ENCODE data around the gene TBC1D22A.
A peak's percentile ranks its signal among the peaks of the same experiment; 100 is the strongest.

TBC1D22A gene

GRCh38 chr22:47019012-47019790 lies 256.8 kb downstream of the TBC1D22A start:
- no peak for DNase-seq

- DNase-seq: peak; percentile 56
Observed at GRCh38 chr22:47020166-47020565, 257.7 kb downstream of the TBC1D22A start.

GRCh38 chr22:47021371-47022074 lies 259.1 kb downstream of the TBC1D22A start:
- no peak for DNase-seq

GRCh38 chr22:47022075-47022473 lies 259.6 kb downstream of the TBC1D22A start:
- DNase-seq: no peak

- DNase-seq: no peak
Observed at GRCh38 chr22:47022475-47022874, 260.0 kb downstream of the TBC1D22A start.

- no peak for DNase-seq
Observed at GRCh38 chr22:47023871-47024270, 261.4 kb downstream of the TBC1D22A start.

- no peak for DNase-seq
Observed at GRCh38 chr22:47027766-47028165, 265.3 kb downstream of the TBC1D22A start.

- DNase-seq: no peak
Observed at GRCh38 chr22:47029244-47030074, 267.0 kb downstream of the TBC1D22A start.

DNA sequence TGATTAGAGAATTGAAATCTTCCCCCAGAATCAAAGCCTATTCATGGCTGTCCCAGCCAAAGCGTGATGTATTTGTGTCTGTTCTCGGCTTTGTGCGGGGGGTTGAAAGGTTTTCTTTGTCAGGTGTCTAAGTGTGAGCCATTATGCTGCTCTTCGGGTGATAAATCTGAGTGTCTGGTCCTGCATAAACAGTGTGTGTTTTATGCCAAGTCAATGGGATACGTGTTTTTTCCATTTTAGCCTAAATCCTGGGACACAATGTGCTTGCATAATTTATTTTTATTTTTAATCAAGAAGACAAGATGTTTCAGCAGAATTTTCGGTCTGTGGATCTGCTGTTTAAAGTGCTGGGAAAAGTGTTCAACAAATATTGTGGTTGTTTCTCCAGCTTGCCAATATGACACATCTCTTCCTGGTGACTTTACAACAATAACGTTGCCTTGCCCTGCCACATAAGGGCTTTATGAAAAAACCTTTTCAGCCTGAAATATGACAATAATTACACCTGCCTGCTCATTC lies 267.8 kb downstream of the TBC1D22A start:
- DNase-seq: no peak

DNA sequence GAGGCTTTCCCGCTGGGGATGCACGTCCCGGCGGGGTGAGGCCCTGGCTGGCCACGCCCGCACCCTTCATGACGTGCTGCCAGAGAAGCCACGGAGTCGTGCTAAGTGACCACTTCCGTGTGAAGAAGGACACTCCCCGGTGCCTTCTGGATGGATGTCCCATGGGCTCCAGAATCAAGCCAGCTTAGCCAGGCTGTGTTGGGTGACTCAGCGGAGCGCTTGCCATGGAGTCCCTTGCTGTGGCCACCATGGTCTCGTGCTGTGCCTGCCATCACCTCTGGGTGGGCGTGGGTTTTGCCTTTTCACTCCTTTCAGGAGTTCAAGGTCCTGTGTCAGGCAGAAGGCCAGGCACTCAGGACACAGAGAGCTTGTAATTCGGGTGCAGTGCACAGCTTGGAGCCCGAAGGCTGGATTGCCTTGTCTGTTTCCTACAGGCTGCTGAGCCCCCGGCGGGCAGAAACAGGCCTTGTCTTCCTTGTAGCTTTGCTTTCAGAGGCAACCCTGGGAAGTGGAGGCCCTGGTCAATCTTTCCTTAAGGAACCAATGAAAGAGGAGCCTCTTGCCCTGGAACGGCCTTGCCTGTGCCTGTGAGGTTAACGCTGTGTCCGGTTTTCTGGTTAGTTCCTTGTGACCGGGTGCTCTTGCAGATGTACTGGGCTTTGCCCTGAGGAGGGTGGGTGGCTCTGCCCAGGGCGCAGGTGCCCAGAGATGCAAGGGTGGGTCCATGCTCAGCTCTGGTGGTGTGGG lies 268.6 kb downstream of the TBC1D22A start:
- DNase-seq: peak; percentile 24

- DNase-seq: no peak
Observed at GRCh38 chr22:47031628-47031915, 269.1 kb downstream of the TBC1D22A start.

DNA sequence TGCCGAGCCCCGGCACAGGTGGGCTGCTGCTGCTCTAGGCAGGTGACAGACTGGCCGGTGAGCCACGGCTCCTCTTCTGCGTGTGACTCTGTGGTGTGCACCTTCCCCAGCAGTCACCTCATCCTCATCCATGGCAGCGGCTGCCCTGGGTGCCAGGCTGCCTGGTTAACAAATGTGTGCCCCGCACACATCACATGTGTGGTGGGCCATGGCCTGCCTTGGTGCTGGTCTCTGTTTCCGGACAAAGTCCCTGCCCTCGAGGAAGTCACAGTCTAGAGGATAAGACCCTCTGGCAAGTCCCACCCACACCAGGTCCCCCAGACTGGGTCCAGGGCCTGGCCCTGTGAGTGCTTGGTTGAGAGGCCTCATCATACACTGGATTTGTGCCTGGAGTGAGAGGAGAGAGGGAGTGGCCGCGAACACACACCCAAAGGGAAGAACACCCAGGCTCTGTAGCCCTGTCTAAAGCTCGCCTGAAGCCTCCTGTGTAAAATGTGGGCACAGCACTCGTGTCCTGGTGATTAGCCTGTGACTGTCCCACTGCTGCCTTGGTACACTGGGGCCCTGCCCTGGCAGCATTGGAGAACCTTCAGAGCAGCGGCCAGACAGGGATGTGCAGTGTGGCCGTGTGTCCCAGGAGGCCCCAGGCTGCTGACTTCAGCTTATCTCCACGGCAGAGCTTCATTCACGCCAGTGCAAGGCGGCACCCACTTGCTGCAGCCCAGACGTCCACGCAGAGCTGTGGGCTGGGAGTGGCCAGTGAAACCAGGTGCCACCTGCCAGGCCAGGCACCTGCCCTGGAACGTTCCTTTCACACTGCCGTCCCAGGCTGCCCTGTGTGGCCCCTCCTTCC lies 269.9 kb downstream of the TBC1D22A start:
- DNase-seq: no peak

GRCh38 chr22:47032956-47033647 lies 270.7 kb downstream of the TBC1D22A start:
- no peak for DNase-seq

DNA sequence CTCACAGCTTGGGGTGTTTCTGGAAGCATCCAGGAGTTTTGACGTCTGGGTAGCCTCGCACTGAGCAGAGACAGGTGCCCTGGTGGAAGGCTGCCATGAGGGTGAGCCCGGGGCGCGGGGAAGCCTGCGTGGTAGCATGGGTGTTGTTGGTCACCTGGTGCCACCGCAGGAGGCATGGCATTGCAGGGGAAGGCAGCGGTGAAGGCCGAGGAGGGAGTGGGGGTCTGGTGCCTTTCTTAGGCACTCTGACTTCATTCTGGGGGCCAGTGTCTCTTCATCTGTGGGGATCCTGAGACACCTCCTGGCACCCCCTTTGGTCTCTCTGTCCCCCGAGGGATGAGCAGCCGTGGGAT lies 271.2 kb downstream of the TBC1D22A start:
- DNase-seq: no peak

DNA sequence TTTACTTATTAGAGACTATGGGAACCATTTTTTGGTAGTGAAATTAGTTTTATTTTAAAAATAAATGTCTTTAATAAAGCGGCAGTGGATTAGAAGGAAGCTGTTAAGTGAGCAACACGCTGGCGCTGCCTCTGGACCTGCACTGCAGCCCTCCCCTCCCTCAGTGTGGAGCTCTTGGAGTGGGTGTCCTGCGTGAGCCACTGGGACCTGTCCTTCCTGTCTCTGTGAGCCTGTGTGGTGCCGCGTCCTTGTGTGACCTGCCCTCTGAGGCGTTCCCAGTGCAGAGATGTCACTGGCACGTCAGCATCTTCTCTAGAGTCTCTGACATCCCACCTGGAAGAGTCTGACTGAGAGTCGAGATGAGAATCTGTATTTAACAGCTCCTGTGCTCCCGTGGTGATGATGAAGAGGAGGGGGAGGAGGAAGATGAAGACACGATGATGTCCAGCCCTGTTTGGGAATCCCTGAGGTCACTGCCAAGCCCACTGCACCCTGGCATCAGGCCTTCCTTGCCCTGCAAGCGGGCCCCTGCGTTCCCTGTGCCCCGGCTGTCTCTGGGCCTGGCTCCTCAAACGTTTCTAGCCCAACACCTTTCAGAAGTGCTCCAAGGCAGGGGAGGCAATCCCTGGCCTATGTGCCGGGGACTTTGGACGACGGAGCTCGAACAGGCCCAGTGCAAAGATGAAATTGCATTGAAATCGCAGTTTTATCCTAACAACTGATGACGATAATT lies 271.8 kb downstream of the TBC1D22A start:
- no peak for DNase-seq

GRCh38 chr22:47034905-47035419 lies 272.5 kb downstream of the TBC1D22A start:
- no peak for DNase-seq

DNA sequence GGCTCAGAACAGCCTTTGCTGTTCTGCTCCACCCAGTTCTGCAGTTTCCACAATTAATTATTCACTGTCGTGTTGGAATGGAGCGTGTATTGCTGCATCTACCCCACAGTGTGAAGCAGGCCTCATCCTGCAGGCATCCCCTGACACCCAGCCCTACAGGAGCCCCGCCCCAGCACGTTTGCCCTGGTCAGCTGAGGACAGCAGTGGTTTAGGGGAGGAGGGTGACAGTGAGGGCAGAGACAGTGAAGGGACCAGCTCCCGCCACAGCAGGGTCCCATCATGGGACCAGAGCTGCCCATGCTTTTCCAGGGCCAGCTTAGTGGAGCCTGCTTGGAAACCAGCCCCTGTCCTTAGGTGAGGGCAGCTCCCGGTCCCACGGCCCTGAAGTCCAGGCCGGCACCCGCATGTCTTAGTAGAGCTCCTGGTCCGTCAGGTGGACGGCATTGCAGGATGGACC lies 273.0 kb downstream of the TBC1D22A start:
- no peak for DNase-seq

- no peak for DNase-seq
Observed at GRCh38 chr22:47036352-47036751, 273.9 kb downstream of the TBC1D22A start.

DNA sequence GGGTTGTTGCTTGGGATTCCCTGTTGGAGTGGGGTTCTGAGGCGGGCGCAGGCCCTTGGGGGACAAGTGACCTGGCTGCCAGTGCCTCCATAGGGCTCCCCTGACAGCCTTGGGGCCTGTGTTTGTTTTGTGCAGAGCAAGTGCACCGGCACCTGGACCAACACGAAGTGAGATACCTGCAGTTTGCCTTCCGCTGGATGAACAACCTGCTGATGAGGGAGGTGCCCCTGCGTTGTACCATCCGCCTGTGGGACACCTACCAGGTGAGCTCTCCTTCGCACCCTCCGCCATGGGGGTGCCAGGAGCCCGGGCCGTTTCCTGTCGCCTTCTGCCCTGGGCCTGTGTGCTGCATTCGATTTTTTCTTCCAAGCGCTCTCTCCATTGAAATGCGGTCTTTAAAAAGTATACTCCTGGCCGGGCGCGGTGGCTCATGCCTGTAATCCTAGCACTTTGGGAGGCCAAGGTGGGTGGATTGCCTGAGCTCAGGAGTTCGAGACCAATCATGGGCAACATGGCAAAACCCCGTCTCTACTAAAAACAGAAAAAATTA lies 274.6 kb downstream of the TBC1D22A start:
- DNase-seq: no peak
